Lung microvascular endothelial cell (primary cell): ENCODE data around the gene C20orf204. TPM values are rescaled to one million over a fixed set of nuclear protein-coding genes. Genes with fewer than 3 reads are reported as not detected.

Experiments used
- DNase-seq, 2 donors: peaks; one replicate each; pipeline versions ENCODE4 v3.0.0 to v3.0.0-alpha.2; 2010; ENCODE audit warnings: low read depth in 2 of 2
- total RNA-seq: library from RNA; depleted of rRNA; stranded (reverse); fragments of >200 nt; gene quantifications from 2 replicates; pipeline ENCODE4 v1.2.1, GENCODE V29; 2014

C20orf204 gene
- total RNA-seq, 1 donor from 2014 or later = 6.9 TPM

- DNase-seq = no peak
Observed at GRCh38 chr20:64070244-64070993, 34.4 kb downstream of the C20orf204 start.

DNA sequence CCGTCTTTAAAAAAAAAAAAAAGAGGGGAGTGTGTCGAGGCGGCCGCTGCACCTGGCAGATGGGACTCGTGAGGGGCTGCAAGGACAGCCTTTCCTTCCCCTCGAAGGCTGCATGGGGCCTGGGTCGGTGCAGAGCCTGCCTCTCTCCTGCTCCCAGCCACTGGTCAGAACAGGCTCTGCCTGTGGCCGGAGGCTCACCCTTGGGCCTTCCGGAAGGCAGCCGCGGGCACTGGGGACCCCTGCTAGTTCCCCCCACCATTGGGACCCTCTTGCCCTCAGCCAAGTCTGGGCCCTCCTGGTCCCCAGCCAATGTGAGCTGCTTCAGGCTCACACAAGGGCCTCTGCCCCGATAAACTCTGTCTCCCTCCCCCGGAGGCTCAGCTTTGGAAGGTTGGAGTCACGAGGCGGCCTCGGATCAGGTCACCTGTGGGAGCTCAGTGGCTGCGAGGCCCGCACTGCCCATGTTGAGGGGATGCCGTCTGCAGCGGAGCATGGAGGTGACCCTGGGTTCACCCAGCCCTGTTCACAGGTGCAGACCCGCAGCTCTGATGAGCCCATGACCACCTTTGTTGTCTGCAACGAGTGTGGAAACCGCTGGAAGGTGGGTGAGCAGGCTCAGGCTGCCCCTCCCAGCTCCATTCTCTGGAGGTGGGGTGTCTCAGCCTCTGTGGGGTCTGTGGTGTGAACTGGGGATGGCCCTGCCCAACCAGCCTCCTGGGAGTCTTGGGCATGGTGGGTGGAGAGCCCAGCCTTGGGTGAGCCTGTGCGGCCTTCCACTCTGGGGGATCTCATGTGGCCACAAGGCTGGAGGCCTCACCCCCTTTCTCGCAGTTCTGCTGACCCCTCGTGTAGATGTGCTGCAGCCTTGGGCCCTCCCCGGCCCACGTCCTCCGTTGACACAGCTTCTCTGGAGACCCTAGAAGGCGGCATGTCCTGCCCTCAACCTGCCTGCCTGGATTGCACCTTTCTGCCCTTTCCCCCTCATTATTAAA lies 35.7 kb downstream of the C20orf204 start:
- no peak for DNase-seq

GRCh38 chr20:64072498-64073063 lies 36.6 kb downstream of the C20orf204 start:
- no peak for DNase-seq

- no peak for DNase-seq
Observed at GRCh38 chr20:64073476-64074183, 37.6 kb downstream of the C20orf204 start.

- no peak for DNase-seq
Observed at GRCh38 chr20:64074184-64074789, 38.3 kb downstream of the C20orf204 start.

- DNase-seq = no peak
Observed at GRCh38 chr20:64074963-64075362, 39.0 kb downstream of the C20orf204 start.

DNA sequence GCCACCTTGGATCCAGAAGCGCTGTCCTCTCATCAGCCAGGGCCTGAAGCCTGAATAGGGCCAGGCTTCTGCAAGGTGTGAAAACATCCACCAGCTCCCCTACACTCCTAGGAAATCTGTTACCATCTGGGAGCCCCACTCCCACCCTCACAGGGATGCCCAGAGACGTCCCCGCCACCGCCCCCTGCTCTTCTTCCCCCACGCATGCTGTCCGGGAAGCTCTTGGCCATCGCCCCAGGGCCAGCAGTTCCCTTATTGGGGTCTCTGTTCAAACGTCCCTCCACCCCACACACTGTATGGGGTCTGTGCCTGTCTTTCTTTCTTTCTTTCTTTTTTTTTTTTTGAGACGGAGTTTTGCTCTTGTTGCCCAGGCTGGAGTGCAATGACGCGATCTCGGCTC lies 39.6 kb downstream of the C20orf204 start:
- DNase-seq = no peak

GRCh38 chr20:64076061-64076997 lies 40.3 kb downstream of the C20orf204 start:
- DNase-seq = no peak

- DNase-seq = no peak
Observed at GRCh38 chr20:64077094-64077493, 41.1 kb downstream of the C20orf204 start.

DNA sequence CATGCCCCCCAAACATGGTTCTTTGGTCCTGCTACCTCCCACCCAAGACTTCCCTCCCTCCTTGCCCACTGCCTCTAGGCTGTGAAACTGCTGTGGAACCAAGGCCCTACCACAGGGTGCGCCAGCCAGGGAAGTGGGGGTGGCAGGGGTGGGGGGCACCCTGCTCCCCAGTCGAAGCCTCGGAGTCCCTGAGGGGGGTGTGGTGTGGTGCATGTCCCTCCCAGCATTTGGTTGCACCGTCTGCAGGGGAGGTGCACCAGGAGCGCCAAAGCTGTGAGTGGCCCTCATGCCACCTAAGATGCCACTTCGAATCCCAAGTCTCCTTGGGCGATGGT lies 41.5 kb downstream of the C20orf204 start:
- no peak for DNase-seq

GRCh38 chr20:64077876-64078551 lies 42.0 kb downstream of the C20orf204 start:
- no peak for DNase-seq

- no peak for DNase-seq
Observed at GRCh38 chr20:64078934-64079272, 42.9 kb downstream of the C20orf204 start.

GRCh38 chr20:64079273-64080012 lies 43.5 kb downstream of the C20orf204 start, which contains the start of gene RGS19:
Gene RGS19 (minus strand): TSS chr20:64079518. CDS start chr20:64076886, 2,632 bp downstream.
- DNase-seq = peak; percentile 67 to 88

GRCh38 chr20:64080013-64080812 lies 44.2 kb downstream of the C20orf204 start, which contains the start of gene OPRL1:
Gene OPRL1 (plus strand): TSS chr20:64080082. CDS start chr20:64092721, 12,639 bp downstream.
- peak; percentile 26 to 39 for DNase-seq

DNA sequence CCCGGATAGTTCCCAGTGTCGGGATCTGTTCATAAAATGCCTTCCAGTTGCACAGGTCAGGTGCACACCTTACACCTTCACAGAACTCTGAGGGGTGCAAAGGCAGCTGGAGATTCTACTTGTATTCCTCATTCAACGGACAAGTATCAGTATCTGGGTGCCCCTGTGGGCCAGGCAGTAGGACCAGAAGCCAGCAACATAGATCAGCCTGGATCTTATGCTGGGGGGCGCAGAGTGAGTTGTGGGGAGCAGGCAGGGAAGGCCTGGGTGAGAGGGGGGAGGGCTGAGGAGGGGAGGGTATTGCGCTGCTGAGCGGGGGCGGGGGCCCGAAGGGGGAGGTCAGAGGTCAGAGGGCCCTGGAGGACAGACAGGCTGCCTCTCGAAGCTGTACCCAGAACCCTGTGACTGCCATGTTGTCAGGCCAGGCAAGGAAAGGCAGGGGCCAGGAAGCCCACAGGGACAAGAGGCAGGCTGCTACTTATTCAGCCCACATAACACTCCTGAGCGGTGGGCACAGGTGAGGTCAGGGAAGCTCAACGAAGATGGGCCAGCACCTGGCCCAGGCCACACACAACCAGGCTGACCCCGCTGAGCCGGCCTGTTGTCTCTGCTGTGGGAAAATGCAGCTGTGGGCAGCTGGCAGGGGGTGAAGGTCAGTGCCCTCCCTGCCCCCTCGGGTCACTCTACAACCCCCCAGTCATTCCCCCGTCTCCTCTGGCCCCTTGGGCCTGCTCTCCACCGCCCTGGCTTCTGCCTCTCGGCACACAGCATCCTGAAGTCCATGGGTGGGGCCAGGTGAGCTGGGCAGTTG lies 45.0 kb downstream of the C20orf204 start:
- DNase-seq = no peak

DNA sequence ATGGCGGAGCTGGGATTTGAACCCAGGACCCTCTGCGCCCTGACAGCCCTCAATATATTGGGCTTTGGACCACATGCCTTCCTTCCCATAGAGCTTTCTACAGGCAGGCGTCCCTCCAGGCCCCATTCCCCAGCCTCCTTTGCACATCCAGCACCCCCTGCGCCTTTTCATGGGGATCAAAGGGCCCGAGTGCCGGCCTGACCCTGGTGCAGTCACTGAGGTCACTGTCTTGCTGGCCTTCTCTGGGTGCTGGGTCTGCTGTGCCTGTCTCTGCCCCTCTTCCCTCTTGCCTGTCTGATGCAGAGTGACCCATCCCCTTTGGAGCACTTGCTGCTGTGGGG lies 45.6 kb downstream of the C20orf204 start:
- DNase-seq = no peak

DNA sequence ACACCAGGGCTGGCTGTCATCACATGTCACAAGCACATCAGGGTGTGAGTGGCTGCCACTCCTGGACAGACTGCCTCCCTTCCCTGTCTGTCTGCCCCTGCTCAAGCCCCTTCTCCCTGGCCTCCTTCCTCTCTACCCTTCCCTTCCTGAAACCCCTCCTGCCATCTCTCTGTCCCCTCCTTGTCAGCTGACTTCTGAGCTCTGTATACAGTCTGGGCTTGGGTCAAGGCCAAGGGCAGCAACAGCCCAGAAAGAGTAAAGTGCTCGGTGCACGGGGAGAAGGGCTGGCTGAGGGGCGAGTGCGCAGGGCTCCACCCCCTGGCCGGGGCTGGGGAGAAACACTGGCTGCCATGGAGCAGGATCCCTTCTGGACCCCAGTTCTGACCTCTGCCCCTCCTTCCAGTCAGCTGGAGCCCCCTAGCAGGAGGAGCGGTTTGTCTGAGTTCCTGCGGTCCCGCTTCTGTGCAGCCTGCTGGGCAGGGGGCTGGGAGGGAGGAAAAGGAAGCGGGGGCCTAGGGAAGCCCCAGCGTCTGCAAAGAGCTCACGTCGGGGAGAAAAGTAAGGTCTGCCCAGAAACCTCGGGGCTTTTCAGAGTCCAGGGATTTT lies 46.2 kb downstream of the C20orf204 start:
- DNase-seq = no peak
